Left ventricle myocardium inferior (tissue), 1 donor: ENCODE data around the gene SLC39A12. TPM values are rescaled to one million over a fixed set of nuclear protein-coding genes. Genes with fewer than 3 reads are reported as not detected.

ENCODE experiments used
- DNase-seq: peaks from one replicate; pipeline ENCODE4 v3.0.0-alpha.2; 2020
- H3K27ac ChIP-seq: fragments of 200-600 bp; replicated peaks from 2 replicates; pipeline ENCODE4 v1.8.0; 2021
- H3K27me3 ChIP-seq: fragments of 200-600 bp; 2 replicates; pipeline ENCODE4 v1.8.0; 2021; ENCODE audit warnings: low read depth
- H3K36me3 ChIP-seq: fragments of 200-600 bp; 2 replicates; pipeline ENCODE4 v1.8.0; 2021
- H3K4me1 ChIP-seq: fragments of 200-600 bp; 2 replicates; pipeline ENCODE4 v1.8.0; 2021
- H3K4me3 ChIP-seq: fragments of 200-600 bp; 2 replicates; pipeline ENCODE4 v1.8.0; 2021; ENCODE audit warnings: mild to moderate bottlenecking, moderate library complexity
- H3K9me3 ChIP-seq: fragments of 200-600 bp; replicated peaks from 2 replicates; pipeline ENCODE4 v1.8.0; 2021
- intact Hi-C: fragments of 100-400 bp; cut with micrococcal nuclease; formaldehyde crosslinking; loops from one replicate; pipeline ENCODE4 v1.11.0; 2022
- total RNA-seq: library from RNA; stranded (reverse); fragmentation: NEBNext Ultra II Directional; extraction: Animal tissue kit (Norgen Biotek cat#: 25700); gene quantifications from one replicate; pipeline ENCODE4 v1.2.1, GENCODE V29; 2021
- TF ChIP-seq, protein P1 (sequence below): fragments of 200-600 bp; IDR thresholded peaks from 2 replicates; pipeline ENCODE4 v1.8.0; 2021; ENCODE audit warnings: antibody characterized with exemption, mild to moderate bottlenecking, borderline replicate concordance
- donor health status: DM: no; HTN: yes; CAD: no; lungs with severe emphysema.

The SLC39A12 gene
- total RNA-seq, 1 donor from 2014 or later, result not detected

DNA sequence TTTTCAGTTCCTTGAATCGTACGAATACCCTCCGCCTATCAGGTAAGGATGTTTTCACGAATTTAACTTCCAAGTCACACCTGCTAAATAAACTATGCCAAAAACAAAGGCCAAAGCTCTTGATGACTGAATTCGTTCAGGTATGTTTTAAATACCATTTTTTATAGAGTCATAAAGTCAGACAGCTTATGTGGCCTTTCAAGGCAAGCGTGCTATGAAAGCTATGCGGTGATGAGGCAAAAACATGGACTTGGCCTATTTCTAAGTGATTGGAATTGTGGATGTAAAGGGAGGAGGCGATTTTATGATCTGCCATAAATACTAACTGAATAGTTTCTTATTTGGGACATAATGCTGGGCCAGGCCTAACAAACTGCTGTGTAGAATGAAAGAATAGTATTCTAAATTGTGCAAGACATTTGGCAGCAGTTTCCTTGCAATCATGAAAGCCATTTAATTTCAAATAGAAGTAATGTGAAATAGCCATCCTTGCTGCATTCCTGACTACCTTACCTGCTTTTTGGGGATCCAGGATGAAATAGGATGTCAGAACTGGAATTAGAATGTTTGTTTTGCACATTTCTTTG is 14.0 kb downstream of the SLC39A12 start:
- intact Hi-C loops, result no loop called here
- no peak overlapping the region for H3K4me3 ChIP-seq
- no peak overlapping the region for H3K27ac ChIP-seq
- H3K9me3 ChIP-seq, result peaks cover 31% of the 10 kb centered on the region
- TF ChIP-seq, protein P1, sequence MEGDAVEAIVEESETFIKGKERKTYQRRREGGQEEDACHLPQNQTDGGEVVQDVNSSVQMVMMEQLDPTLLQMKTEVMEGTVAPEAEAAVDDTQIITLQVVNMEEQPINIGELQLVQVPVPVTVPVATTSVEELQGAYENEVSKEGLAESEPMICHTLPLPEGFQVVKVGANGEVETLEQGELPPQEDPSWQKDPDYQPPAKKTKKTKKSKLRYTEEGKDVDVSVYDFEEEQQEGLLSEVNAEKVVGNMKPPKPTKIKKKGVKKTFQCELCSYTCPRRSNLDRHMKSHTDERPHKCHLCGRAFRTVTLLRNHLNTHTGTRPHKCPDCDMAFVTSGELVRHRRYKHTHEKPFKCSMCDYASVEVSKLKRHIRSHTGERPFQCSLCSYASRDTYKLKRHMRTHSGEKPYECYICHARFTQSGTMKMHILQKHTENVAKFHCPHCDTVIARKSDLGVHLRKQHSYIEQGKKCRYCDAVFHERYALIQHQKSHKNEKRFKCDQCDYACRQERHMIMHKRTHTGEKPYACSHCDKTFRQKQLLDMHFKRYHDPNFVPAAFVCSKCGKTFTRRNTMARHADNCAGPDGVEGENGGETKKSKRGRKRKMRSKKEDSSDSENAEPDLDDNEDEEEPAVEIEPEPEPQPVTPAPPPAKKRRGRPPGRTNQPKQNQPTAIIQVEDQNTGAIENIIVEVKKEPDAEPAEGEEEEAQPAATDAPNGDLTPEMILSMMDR, result no peak
- no peak for DNase-seq
- H3K4me1 ChIP-seq, result no peaks in the 10 kb centered on the region
- H3K27me3 ChIP-seq, result no peaks in the 10 kb centered on the region
- H3K36me3 ChIP-seq, result no peaks in the 10 kb centered on the region

DNA sequence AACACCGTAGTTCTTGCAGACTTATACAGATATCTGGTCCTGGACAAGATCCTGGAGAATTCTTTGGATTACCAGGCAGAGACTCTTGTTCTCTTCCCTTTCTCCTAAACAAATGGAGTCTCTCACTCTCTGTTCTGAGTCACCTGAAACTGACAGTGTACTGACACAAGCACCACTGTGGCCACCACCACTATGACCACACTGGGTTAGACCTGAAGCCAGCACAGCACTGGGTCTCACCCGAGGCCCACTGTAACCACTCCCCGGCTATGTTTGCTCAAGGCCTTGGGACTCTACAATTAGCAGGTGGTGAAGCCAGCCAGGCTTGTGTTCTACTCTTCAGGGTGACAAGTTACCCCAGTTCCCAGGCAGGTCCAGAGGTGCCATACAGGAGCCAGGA is 22.8 kb downstream of the SLC39A12 start:
- DNase-seq, result no peak
- no peaks in the 10 kb centered on the region for H3K27me3 ChIP-seq
- TF ChIP-seq, protein P1, result no peak
- no peak overlapping the region for H3K27ac ChIP-seq
- intact Hi-C loops, result no loop called here
- H3K36me3 ChIP-seq, result no peaks in the 10 kb centered on the region
- no peak overlapping the region for H3K4me3 ChIP-seq
- peaks cover 27% of the 10 kb centered on the region for H3K9me3 ChIP-seq
- no peaks in the 10 kb centered on the region for H3K4me1 ChIP-seq

DNA sequence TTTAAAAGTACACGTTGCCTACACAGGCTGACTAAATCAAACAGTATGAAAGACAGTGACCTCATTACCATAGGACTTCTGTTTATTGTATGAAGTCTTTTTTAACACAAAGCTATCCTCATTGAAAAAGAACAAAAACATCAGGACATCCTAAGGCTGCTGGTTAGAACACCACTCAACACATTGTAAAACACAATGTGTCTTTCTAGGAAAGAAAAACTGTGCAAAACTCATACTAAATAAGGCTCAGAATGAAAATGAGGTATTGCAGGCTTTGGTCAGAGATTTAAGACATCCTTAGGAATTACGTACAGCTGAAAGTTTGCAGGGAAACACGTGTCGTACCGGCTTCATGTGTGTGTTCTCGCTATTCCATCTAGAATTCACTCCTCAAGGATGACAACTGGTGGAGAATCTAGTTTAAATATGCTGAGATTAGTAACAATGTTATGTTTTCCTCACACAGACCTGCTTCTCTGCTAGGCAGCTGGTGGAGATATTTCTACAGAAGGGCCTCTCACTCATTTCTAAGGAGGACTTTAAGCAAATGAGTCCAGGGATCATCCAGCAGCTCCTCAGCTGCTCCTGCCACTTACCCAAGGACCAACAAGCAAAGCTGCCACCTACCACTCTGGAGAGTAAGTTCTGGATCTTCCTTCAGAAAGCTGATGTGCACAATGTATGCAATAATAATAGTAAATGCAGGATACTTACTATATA is 29.3 kb downstream of the SLC39A12 start:
- H3K4me1 ChIP-seq, result no peaks in the 10 kb centered on the region
- no peak overlapping the region for H3K4me3 ChIP-seq
- no peaks in the 10 kb centered on the region for H3K27me3 ChIP-seq
- intact Hi-C loops, result no loop called here
- no peak for DNase-seq
- no peak overlapping the region for H3K27ac ChIP-seq
- TF ChIP-seq, protein P1, result no peak
- no peaks in the 10 kb centered on the region for H3K9me3 ChIP-seq
- H3K36me3 ChIP-seq, result no peaks in the 10 kb centered on the region

DNA sequence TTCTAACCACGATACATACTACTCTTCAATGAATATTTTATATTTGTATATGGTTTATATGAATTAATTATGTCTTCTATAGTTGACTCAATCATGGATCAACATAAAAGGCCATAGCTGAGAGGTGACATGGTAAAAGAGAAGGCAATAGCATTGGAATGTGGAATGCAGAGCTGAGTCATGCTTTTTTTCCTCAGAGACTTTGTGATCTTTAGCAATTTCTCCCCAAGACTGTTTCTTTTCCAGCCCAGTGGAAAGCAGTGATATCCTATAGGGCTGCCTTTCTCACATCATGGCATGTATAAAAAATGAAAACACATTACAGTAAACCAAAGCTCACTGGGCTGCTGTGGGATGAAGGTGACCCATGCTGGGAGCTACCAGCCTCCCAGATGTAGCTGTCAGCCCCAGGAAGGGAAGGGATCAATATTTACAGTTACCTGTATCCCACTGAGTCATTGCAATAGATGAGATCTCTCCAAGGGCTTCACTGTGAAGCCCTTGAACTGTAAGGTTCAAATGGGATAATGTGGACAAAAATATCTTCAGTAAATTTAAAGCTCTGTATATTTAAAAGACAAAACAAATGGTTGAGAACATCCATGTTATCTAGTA is 30.2 kb downstream of the SLC39A12 start:
- H3K36me3 ChIP-seq, result no peaks in the 10 kb centered on the region
- H3K9me3 ChIP-seq, result no peaks in the 10 kb centered on the region
- TF ChIP-seq, protein P1, result no peak
- H3K4me1 ChIP-seq, result no peaks in the 10 kb centered on the region
- intact Hi-C loops, result no loop called here
- H3K4me3 ChIP-seq, result no peak overlapping the region
- H3K27ac ChIP-seq, result no peak overlapping the region
- DNase-seq, result no peak
- no peaks in the 10 kb centered on the region for H3K27me3 ChIP-seq

DNA sequence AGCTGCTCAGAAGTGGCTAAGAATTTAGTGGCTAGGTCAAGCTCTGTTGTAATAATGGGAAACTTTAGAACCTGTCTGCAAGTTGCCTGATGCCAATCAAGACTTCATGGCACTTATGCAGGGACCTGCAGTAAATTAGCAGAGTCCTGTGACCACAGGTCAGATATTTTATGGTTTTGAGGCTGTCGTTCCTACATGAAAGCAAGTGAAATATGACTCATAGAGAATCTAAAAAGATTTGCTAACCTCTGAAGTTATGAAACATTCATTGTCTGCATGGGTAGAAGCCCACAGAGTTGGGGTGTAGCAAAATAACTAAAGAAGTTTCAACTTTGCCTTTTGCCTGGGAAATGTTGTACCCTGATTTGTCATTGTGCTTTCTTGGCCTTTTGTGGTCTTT is 32.3 kb downstream of the SLC39A12 start:
- no peak overlapping the region for H3K27ac ChIP-seq
- no peaks in the 10 kb centered on the region for H3K36me3 ChIP-seq
- no peak for DNase-seq
- no peaks in the 10 kb centered on the region for H3K9me3 ChIP-seq
- TF ChIP-seq, protein P1, result no peak
- intact Hi-C loops, result no loop called here
- no peaks in the 10 kb centered on the region for H3K27me3 ChIP-seq
- no peaks in the 10 kb centered on the region for H3K4me1 ChIP-seq
- no peak overlapping the region for H3K4me3 ChIP-seq
